ENCODE measurements around the gene TAF11. TPM values are rescaled to one million over a fixed set of nuclear protein-coding genes. Genes with fewer than 3 reads are reported as not detected.
"Not testable (repeated sequence)": the region's sequence is repeated elsewhere in the genome, so short reads cannot be mapped to it uniquely, and the experiment has no call there.

Gene TAF11
- total RNA-seq, 1 experiment from 2014 or later = 49.4 TPM

- H3K4ac ChIP-seq (ENCODE audit: low read depth, low read length) = no peak overlapping the region
Measured at GRCh38 chr6:34900321-34901031, 12.6 kb upstream of the TAF11 start.

GRCh38 chr6:34899748-34900147, 11.9 kb upstream of the TAF11 start:
- not testable (repeated sequence) for H3K27ac Mint-ChIP-seq; H4K5ac ChIP-seq (ENCODE audit: insufficient read length, low read depth, low read length); H2BK20ac ChIP-seq (ENCODE audit: low read depth, low read length, poor library complexity, severe bottlenecking); H3K4ac ChIP-seq (ENCODE audit: low read depth, low read length); H2AK5ac ChIP-seq (ENCODE audit: insufficient read length, low read length); H2AFZ ChIP-seq (ENCODE audit: low read length); H3K9ac ChIP-seq (ENCODE audit: extremely low read depth, insufficient read length, low read length); H3K9me3 ChIP-seq (ENCODE audit: control insufficient read depth, low read depth, low read length); H3K36me3 Mint-ChIP-seq (ENCODE audit: insufficient read depth in 1 of 3, low read depth in 3 of 3); H3K79me2 ChIP-seq (ENCODE audit: insufficient read depth, low read length); H3K27me3 ChIP-seq (ENCODE audit: insufficient read depth, low read length); H3K14ac ChIP-seq (ENCODE audit: insufficient read depth, low read length); H4K20me1 ChIP-seq (ENCODE audit: control insufficient read depth, insufficient read depth, insufficient read length); H2BK5ac ChIP-seq (ENCODE audit: insufficient read length, low read length); H2BK15ac ChIP-seq (ENCODE audit: low read depth, low read length); H3K23me2 ChIP-seq (ENCODE audit: insufficient read length, low read depth, low read length, poor library complexity, severe bottlenecking); H2BK120ac ChIP-seq (ENCODE audit: low read depth, low read length, poor library complexity, severe bottlenecking); H4K91ac ChIP-seq (ENCODE audit: insufficient read length, low read depth, low read length); H3K4me2 ChIP-seq (ENCODE audit: insufficient read depth, insufficient read length, low read length); H3K27ac ChIP-seq (ENCODE audit: insufficient read length, low read depth, low read length); H3K9me3 Mint-ChIP-seq; H3K79me1 ChIP-seq (ENCODE audit: insufficient read depth, low read depth, low read length, poor library complexity, severe bottlenecking); H3K4me3 Mint-ChIP-seq; H3K4me1 Mint-ChIP-seq; H2BK12ac ChIP-seq (ENCODE audit: insufficient read length, low read depth, low read length); H4K8ac ChIP-seq (replicated peaks; ENCODE audit: insufficient read length, low read depth, low read length); DNase-seq; H3K27me3 Mint-ChIP-seq (ENCODE audit: low read depth); H3K18ac ChIP-seq (ENCODE audit: insufficient read length, low read depth, low read length); H3K4me1 ChIP-seq (ENCODE audit: insufficient read depth, low read length); H3T11ph ChIP-seq (ENCODE audit: low read length); H3K23ac ChIP-seq (ENCODE audit: insufficient read length, low read depth, low read length); H3K56ac ChIP-seq (ENCODE audit: insufficient read length, low read depth, low read length)
- no CpG with 5 or more reads among the region's 1 CpG for WGBS (ENCODE audit: extremely low coverage, insufficient read length, low lambda C conversion rate)

More at GRCh38 chr6:34900321-34901031, 12.6 kb upstream of the TAF11 start:
- H2AFZ ChIP-seq (ENCODE audit: low read length) = no peak overlapping the region
- H3K9me3 ChIP-seq (ENCODE audit: control insufficient read depth, low read depth, low read length) = no peaks in the 10 kb centered on the region
- H3K18ac ChIP-seq (ENCODE audit: insufficient read length, low read depth, low read length) = no peak overlapping the region
- H2BK5ac ChIP-seq (ENCODE audit: insufficient read length, low read length) = no peak overlapping the region
- no peak overlapping the region for H2BK12ac ChIP-seq (ENCODE audit: insufficient read length, low read depth, low read length)
- Mint-ChIP-seq H3K36me3 (ENCODE audit: insufficient read depth in 1 of 3, low read depth in 3 of 3) (peaks cover 0 to 5% (median 0%) of the 10 kb centered on the region in 3 experiments; a peak in 1 of 7 replicates), H3K9me3 (no peaks in the 10 kb centered on the region), H3K27me3 (ENCODE audit: low read depth) (no peaks in the 10 kb centered on the region), H3K4me3 (no peak overlapping the region), H3K4me1 (peaks cover 5 to 6% of the 10 kb centered on the region in 2 experiments), H3K27ac (no peak overlapping the region)
- H3K23ac ChIP-seq (ENCODE audit: insufficient read length, low read depth, low read length) = no peak overlapping the region
- H3K56ac ChIP-seq (ENCODE audit: insufficient read length, low read depth, low read length) = no peak overlapping the region
- no peak for DNase-seq
- no peak overlapping the region for H3T11ph ChIP-seq (ENCODE audit: low read length)
- H3K4me1 ChIP-seq (ENCODE audit: insufficient read depth, low read length) = no peaks in the 10 kb centered on the region
- no peak overlapping the region for H3K27ac ChIP-seq (ENCODE audit: insufficient read length, low read depth, low read length)
- H2BK120ac ChIP-seq (ENCODE audit: low read depth, low read length, poor library complexity, severe bottlenecking) = no peak overlapping the region
- no peaks in the 10 kb centered on the region for H4K20me1 ChIP-seq (ENCODE audit: control insufficient read depth, insufficient read depth, insufficient read length)
- H3K14ac ChIP-seq (ENCODE audit: insufficient read depth, low read length) = no peak overlapping the region
- no peaks in the 10 kb centered on the region for H3K23me2 ChIP-seq (ENCODE audit: insufficient read length, low read depth, low read length, poor library complexity, severe bottlenecking)
- H4K91ac ChIP-seq (ENCODE audit: insufficient read length, low read depth, low read length) = no peak overlapping the region
- no peak overlapping the region for H4K5ac ChIP-seq (ENCODE audit: insufficient read length, low read depth, low read length)
- H4K8ac ChIP-seq (replicated peaks; ENCODE audit: insufficient read length, low read depth, low read length) = no peak overlapping the region
- no peaks in the 10 kb centered on the region for H3K27me3 ChIP-seq (ENCODE audit: insufficient read depth, low read length)
- no peak overlapping the region for H2BK20ac ChIP-seq (ENCODE audit: low read depth, low read length, poor library complexity, severe bottlenecking)
- H3K79me2 ChIP-seq (ENCODE audit: insufficient read depth, low read length) = no peaks in the 10 kb centered on the region; the same call in 1 of the 2 replicates
- no peak for TF ChIP-seq CTCF (conservative IDR thresholded peaks at IDR 0.05)
- H3K79me1 ChIP-seq (ENCODE audit: insufficient read depth, low read depth, low read length, poor library complexity, severe bottlenecking) = no peaks in the 10 kb centered on the region
- H3K4me2 ChIP-seq (ENCODE audit: insufficient read depth, insufficient read length, low read length) = no peak overlapping the region
- no peak overlapping the region for H3K9ac ChIP-seq (ENCODE audit: extremely low read depth, insufficient read length, low read length)
- H2AK5ac ChIP-seq (ENCODE audit: insufficient read length, low read length) = no peak overlapping the region
- H2BK15ac ChIP-seq (ENCODE audit: low read depth, low read length) = no peak overlapping the region
- no CpG with 5 or more reads among the region's 4 CpGs for WGBS (ENCODE audit: extremely low coverage, insufficient read length, low lambda C conversion rate)
